ENCODE data around the gene CFI. TPM values are rescaled to one million over a fixed set of nuclear protein-coding genes. Genes with fewer than 3 reads are reported as not detected.

CFI gene
- total RNA-seq, 1 experiment from 2014 or later = 0.33 TPM

DNA sequence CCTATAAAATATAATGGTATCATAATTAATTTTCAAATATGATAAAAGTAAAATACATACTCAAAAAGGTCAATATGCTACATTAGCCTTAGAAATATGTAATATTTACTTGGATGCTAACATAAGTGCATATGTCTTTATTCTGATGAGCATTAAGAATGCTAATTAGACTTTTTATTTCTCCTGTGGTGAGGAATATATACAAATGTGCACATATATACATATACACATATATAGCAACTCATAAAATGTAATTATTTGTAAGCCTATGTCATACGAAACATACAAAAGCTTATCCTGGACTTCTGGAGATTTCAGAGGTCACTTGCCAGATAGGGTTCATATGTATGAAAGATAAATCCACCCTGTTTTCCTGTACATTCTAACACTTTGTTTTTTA lies 83.0 kb downstream of the CFI start:
- DNase-seq (ENCODE audit: low read depth, low spot score) = no peak
- in situ Hi-C loops (cut with HindIII; ENCODE audit: low pct_unique_long_range_greater_than_20kb, low sequenced_read_pairs) (no loop called here), intact Hi-C loops (cut with micrococcal nuclease; ENCODE audit: unreplicated experiment) (no loop called here)
- Histone ChIP-seq H3K4me3 (ENCODE audit: low read depth in 2 of 2, low read length in 2 of 2) (no peak overlapping the region), H3K36me3 (ENCODE audit: control insufficient read depth, insufficient read depth, low read length) (no peaks in the 10 kb centered on the region), H3K4me1 (ENCODE audit: control insufficient read depth, insufficient read depth, low read length) (no peaks in the 10 kb centered on the region), H3K27ac (ENCODE audit: low read length) (no peak overlapping the region), H3K9me3 (ENCODE audit: control insufficient read depth, insufficient read depth, low read depth, low read length) (no peaks in the 10 kb centered on the region), H3K27me3 (ENCODE audit: control insufficient read depth, insufficient read depth, low read length) (no peaks in the 10 kb centered on the region)
- ChIA-PET CTCF (no interaction called here), POLR2A (no interaction called here)
- no peak for ATAC-seq
- TF ChIP-seq, protein P1, sequence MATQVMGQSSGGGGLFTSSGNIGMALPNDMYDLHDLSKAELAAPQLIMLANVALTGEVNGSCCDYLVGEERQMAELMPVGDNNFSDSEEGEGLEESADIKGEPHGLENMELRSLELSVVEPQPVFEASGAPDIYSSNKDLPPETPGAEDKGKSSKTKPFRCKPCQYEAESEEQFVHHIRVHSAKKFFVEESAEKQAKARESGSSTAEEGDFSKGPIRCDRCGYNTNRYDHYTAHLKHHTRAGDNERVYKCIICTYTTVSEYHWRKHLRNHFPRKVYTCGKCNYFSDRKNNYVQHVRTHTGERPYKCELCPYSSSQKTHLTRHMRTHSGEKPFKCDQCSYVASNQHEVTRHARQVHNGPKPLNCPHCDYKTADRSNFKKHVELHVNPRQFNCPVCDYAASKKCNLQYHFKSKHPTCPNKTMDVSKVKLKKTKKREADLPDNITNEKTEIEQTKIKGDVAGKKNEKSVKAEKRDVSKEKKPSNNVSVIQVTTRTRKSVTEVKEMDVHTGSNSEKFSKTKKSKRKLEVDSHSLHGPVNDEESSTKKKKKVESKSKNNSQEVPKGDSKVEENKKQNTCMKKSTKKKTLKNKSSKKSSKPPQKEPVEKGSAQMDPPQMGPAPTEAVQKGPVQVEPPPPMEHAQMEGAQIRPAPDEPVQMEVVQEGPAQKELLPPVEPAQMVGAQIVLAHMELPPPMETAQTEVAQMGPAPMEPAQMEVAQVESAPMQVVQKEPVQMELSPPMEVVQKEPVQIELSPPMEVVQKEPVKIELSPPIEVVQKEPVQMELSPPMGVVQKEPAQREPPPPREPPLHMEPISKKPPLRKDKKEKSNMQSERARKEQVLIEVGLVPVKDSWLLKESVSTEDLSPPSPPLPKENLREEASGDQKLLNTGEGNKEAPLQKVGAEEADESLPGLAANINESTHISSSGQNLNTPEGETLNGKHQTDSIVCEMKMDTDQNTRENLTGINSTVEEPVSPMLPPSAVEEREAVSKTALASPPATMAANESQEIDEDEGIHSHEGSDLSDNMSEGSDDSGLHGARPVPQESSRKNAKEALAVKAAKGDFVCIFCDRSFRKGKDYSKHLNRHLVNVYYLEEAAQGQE (IDR thresholded peaks at IDR 0.05; ENCODE audit: insufficient read depth in 1 of 2, low read depth in 2 of 2, low read length in 1 of 2) = no peak
- no peak for TF ChIP-seq POLR2AphosphoS5 (IDR thresholded peaks at IDR 0.05; ENCODE audit: low read depth, low read length)
- TF ChIP-seq TCF7L2 (IDR thresholded peaks at IDR 0.05; ENCODE audit: low read depth, low read length) = no peak
- TF ChIP-seq SIN3A (IDR thresholded peaks at IDR 0.05; ENCODE audit: borderline replicate concordance, insufficient read depth, low read depth, low read length) = no peak
- TF ChIP-seq, protein P2, sequence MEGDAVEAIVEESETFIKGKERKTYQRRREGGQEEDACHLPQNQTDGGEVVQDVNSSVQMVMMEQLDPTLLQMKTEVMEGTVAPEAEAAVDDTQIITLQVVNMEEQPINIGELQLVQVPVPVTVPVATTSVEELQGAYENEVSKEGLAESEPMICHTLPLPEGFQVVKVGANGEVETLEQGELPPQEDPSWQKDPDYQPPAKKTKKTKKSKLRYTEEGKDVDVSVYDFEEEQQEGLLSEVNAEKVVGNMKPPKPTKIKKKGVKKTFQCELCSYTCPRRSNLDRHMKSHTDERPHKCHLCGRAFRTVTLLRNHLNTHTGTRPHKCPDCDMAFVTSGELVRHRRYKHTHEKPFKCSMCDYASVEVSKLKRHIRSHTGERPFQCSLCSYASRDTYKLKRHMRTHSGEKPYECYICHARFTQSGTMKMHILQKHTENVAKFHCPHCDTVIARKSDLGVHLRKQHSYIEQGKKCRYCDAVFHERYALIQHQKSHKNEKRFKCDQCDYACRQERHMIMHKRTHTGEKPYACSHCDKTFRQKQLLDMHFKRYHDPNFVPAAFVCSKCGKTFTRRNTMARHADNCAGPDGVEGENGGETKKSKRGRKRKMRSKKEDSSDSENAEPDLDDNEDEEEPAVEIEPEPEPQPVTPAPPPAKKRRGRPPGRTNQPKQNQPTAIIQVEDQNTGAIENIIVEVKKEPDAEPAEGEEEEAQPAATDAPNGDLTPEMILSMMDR (IDR thresholded peaks at IDR 0.05) = no peak
- BruUV-seq (replicated peaks) = no TSS peak

DNA sequence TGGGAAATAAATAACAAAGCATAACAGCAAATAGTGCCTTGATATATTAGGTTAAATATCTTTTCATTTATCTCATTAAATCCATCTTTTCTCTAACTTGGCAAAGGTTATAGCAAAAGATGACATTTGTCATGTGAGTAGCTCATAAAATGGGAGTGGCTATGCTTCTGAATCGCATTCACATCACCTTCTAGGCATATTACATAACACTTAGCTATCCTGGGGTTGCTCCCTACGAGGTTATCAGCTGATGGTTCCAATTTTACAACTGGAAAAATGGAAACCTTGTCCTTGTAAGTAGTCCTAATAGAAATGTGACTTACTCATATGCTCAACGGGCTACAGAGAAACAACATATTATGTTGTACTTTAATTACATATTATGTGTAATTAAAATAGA lies 88.3 kb downstream of the CFI start:
- intact Hi-C loops (cut with micrococcal nuclease; ENCODE audit: unreplicated experiment) = no loop called here

More for the DNA sequence above, 88.3 kb downstream of the CFI start:
- no peaks in the 10 kb centered on the region; the same call in 1 of the 2 replicates for H3K36me3 ChIP-seq (ENCODE audit: control insufficient read depth, insufficient read depth, low read length)
- ATAC-seq = no peak
- TF ChIP-seq, protein P1 (IDR thresholded peaks at IDR 0.05; ENCODE audit: insufficient read depth in 1 of 2, low read depth in 2 of 2, low read length in 1 of 2) = no peak
- TF ChIP-seq, protein P2 (IDR thresholded peaks at IDR 0.05) = no peak
- TF ChIP-seq SIN3A (IDR thresholded peaks at IDR 0.05; ENCODE audit: borderline replicate concordance, insufficient read depth, low read depth, low read length) = no peak
- TF ChIP-seq TCF7L2 (IDR thresholded peaks at IDR 0.05; ENCODE audit: low read depth, low read length) = no peak
- TF ChIP-seq POLR2AphosphoS5 (IDR thresholded peaks at IDR 0.05; ENCODE audit: low read depth, low read length) = no peak
- no peaks in the 10 kb centered on the region for H3K9me3 ChIP-seq (ENCODE audit: control insufficient read depth, insufficient read depth, low read depth, low read length)
- no peaks in the 10 kb centered on the region for H3K4me1 ChIP-seq (ENCODE audit: control insufficient read depth, insufficient read depth, low read length)
- ChIA-PET POLR2A (no interaction called here), CTCF (no interaction called here)
- H3K27me3 ChIP-seq (ENCODE audit: control insufficient read depth, insufficient read depth, low read length) = no peaks in the 10 kb centered on the region
- in situ Hi-C loops (cut with HindIII; ENCODE audit: low pct_unique_long_range_greater_than_20kb, low sequenced_read_pairs) = no loop called here
- DNase-seq (ENCODE audit: low read depth, low spot score) = no peak
- H3K4me3 ChIP-seq (ENCODE audit: low read depth in 2 of 2, low read length in 2 of 2) = no peak overlapping the region
- BruUV-seq (replicated peaks) = no TSS peak
- no peak overlapping the region for H3K27ac ChIP-seq (ENCODE audit: low read length)
